Panc1 (cell line): Measurements from ENCODE around the gene CD320. TPM values are rescaled to one million over a fixed set of nuclear protein-coding genes. Genes with fewer than 3 reads are reported as not detected.
"Not testable (repeated sequence)": the region's sequence is repeated elsewhere in the genome, so short reads cannot be mapped to it uniquely, and the experiment has no call there.

Experiments used
- ATAC-seq: fragments of 200-7000 bp; cut with Tn5 transposase; 2 replicates; pipeline ENCODE4 v1.9.1; 2020; ENCODE audit warnings: mild to moderate bottlenecking, moderate library complexity
- BruUV-seq: library from RNA; stranded (reverse); fragments of 400-500 nt; replicated peaks from 2 replicates; lab custom pipeline; 2021; lab: Mats Ljungman, UMichigan
- CTCF ChIA-PET: fragments of 300-600 bp; sonication (Branson Sonifier 250); formaldehyde crosslinking; loops from one replicate; lab custom pipeline; 2022; ENCODE audit warnings: antibody characterized with exemption; lab: Charles Lee
- POLR2A ChIA-PET: fragments of 300-600 bp; sonication (Branson Sonifier 250); formaldehyde crosslinking; loops from one replicate; lab custom pipeline; 2022; ENCODE audit warnings: antibody characterized with exemption; lab: Charles Lee
- DNase-seq: peaks from one replicate; pipeline ENCODE4 v3.0.0-alpha.2; 2010; ENCODE audit warnings: low read depth, low spot score
- H3K27ac ChIP-seq: 2 replicates; pipeline ENCODE4 v1.5.1; 2011; ENCODE audit warnings: mild to moderate bottlenecking, low read length, inconsistent platforms
- H3K27me3 ChIP-seq: fragments of 200-500 bp; sonication (Bioruptor generic); 2 replicates; pipeline ENCODE4 v1.6.0; 2014; ENCODE audit warnings: low read length, inconsistent platforms; ENCODE audit not compliant: control insufficient read depth, insufficient read depth
- H3K36me3 ChIP-seq: fragments of 200-500 bp; sonication (Bioruptor generic); 2 replicates; pipeline ENCODE4 v1.5.1; 2014; ENCODE audit warnings: inconsistent platforms, mild to moderate bottlenecking, low read length, moderate library complexity; ENCODE audit not compliant: control insufficient read depth, insufficient read depth
- H3K4me1 ChIP-seq: 2 replicates; pipeline ENCODE4 v1.5.1; 2011; ENCODE audit warnings: inconsistent platforms, mild to moderate bottlenecking, low read length, moderate library complexity; ENCODE audit not compliant: control insufficient read depth, insufficient read depth
- H3K4me3 ChIP-seq, 2 experiments: 2 replicates each; pipeline ENCODE4 v1.5.1; 2011 to 2012; ENCODE audit warnings: low read depth in 2 of 2, low read length in 2 of 2, mild to moderate bottlenecking in 2 of 2, inconsistent platforms in 1 of 2, moderate library complexity in 1 of 2
- H3K9me3 ChIP-seq: fragments of 200-500 bp; sonication (Bioruptor generic); 2 replicates; pipeline ENCODE4 v1.5.1; 2014; ENCODE audit warnings: low read depth, mild to moderate bottlenecking, inconsistent platforms, low read length, moderate library complexity; ENCODE audit not compliant: control insufficient read depth, insufficient read depth
- POLR2AphosphoS5 ChIP-seq: IDR thresholded peaks from 2 replicates; pipeline ENCODE4 v1.6.1; 2012; ENCODE audit warnings: mild to moderate bottlenecking, low read depth, low read length, moderate library complexity
- SIN3A ChIP-seq: IDR thresholded peaks from 2 replicates; pipeline ENCODE4 v1.6.1; 2012; ENCODE audit warnings: low read depth, mild to moderate bottlenecking, low read length, moderate library complexity, borderline replicate concordance; ENCODE audit not compliant: insufficient read depth
- TCF7L2 ChIP-seq: IDR thresholded peaks from 2 replicates; pipeline ENCODE4 v1.6.1; 2011; ENCODE audit warnings: mild to moderate bottlenecking, low read depth, low read length, inconsistent platforms
- in situ Hi-C: cut with HindIII; loops from 2 replicates; pipeline ENCODE4 v1.10.0; 2016; ENCODE audit warnings: low sequenced_read_pairs, low pct_unique_long_range_greater_than_20kb
- intact Hi-C: fragments of 100-400 bp; cut with micrococcal nuclease; formaldehyde crosslinking; loops from one replicate; pipeline ENCODE4 v1.10.0; 2022; ENCODE audit not compliant: unreplicated experiment
- total RNA-seq: library from RNA; stranded (reverse); gene quantifications from one replicate; pipeline ENCODE4 v1.2.1, GENCODE V29; 2021; ENCODE audit not compliant: unreplicated experiment
- TF ChIP-seq, protein P1 (sequence below): fragments of 450-650 bp; IDR thresholded peaks from 2 replicates; pipeline ENCODE4 v1.5.1; 2017; ENCODE audit warnings: mild to moderate bottlenecking
- TF ChIP-seq, protein P2 (sequence below), 2 experiments: IDR thresholded peaks; 2 replicates each; pipeline ENCODE4 v1.6.1; 2011 to 2012; ENCODE audit warnings: low read depth in 2 of 2, control low read depth in 1 of 2, low read length in 1 of 2, mild to moderate bottlenecking in 1 of 2, moderate library complexity in 1 of 2; ENCODE audit not compliant: insufficient read depth in 1 of 2

Gene CD320
- total RNA-seq, 1 experiment from 2014 or later, result 120 TPM

DNA sequence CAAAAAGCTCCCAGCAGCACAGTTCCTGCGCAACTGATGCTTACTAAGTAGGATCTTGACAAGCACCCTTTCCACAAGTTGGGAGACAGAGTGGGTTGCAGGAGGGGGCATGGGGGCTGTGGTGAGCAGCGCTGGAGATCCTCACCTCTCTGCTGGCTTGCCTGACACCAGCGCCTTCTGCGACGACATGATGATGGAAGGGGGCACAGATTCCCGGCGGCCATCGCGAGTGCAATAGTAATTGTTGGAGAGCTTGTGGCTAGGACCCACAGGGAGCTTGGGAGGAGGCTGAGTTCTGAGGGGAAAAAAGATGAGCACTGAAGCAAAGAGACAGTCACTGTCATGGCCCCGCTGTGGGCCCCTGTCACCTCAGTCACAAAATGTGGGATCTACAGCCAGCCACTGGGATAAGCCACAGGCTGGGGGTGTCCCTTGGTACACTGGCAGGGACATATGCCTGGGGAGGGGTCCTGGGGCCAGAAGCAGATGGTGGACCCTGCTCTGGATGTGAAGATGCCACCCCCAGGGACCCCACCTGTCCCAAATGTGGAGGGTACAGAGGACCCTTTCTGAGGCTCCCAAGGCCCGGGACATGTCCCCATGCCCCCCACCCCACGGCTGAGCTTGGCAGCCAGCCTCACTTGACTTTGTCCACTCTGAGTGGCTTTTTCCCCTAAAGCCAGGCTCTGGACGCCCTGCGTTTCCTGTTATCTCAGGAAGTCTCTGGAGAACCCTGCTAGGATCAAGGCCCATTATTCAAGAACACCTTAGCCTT, 8.4 kb upstream of the CD320 start:
- POLR2A ChIA-PET, result no interaction called here
- TF ChIP-seq TCF7L2 (no peak), POLR2AphosphoS5 (no peak), SIN3A (no peak)
- TF ChIP-seq, protein P1, sequence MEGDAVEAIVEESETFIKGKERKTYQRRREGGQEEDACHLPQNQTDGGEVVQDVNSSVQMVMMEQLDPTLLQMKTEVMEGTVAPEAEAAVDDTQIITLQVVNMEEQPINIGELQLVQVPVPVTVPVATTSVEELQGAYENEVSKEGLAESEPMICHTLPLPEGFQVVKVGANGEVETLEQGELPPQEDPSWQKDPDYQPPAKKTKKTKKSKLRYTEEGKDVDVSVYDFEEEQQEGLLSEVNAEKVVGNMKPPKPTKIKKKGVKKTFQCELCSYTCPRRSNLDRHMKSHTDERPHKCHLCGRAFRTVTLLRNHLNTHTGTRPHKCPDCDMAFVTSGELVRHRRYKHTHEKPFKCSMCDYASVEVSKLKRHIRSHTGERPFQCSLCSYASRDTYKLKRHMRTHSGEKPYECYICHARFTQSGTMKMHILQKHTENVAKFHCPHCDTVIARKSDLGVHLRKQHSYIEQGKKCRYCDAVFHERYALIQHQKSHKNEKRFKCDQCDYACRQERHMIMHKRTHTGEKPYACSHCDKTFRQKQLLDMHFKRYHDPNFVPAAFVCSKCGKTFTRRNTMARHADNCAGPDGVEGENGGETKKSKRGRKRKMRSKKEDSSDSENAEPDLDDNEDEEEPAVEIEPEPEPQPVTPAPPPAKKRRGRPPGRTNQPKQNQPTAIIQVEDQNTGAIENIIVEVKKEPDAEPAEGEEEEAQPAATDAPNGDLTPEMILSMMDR, result no peak
- TF ChIP-seq, protein P2, sequence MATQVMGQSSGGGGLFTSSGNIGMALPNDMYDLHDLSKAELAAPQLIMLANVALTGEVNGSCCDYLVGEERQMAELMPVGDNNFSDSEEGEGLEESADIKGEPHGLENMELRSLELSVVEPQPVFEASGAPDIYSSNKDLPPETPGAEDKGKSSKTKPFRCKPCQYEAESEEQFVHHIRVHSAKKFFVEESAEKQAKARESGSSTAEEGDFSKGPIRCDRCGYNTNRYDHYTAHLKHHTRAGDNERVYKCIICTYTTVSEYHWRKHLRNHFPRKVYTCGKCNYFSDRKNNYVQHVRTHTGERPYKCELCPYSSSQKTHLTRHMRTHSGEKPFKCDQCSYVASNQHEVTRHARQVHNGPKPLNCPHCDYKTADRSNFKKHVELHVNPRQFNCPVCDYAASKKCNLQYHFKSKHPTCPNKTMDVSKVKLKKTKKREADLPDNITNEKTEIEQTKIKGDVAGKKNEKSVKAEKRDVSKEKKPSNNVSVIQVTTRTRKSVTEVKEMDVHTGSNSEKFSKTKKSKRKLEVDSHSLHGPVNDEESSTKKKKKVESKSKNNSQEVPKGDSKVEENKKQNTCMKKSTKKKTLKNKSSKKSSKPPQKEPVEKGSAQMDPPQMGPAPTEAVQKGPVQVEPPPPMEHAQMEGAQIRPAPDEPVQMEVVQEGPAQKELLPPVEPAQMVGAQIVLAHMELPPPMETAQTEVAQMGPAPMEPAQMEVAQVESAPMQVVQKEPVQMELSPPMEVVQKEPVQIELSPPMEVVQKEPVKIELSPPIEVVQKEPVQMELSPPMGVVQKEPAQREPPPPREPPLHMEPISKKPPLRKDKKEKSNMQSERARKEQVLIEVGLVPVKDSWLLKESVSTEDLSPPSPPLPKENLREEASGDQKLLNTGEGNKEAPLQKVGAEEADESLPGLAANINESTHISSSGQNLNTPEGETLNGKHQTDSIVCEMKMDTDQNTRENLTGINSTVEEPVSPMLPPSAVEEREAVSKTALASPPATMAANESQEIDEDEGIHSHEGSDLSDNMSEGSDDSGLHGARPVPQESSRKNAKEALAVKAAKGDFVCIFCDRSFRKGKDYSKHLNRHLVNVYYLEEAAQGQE (IDR thresholded peaks at IDR 0.05; ENCODE audit: insufficient read depth in 1 of 2, low read depth in 2 of 2, low read length in 1 of 2), result no peak
- CTCF ChIA-PET, result no interaction called here
- peaks cover 6% of the 10 kb centered on the region; the same call in 1 of the 2 replicates for H3K36me3 ChIP-seq
- DNase-seq, result no peak
- no peak overlapping the region for H3K27ac ChIP-seq
- no peaks in the 10 kb centered on the region for H3K9me3 ChIP-seq
- ATAC-seq, result no peak
- in situ Hi-C loops (no loop called here), intact Hi-C loops (no loop called here)
- peaks cover 3% of the 10 kb centered on the region; the same call in 1 of the 2 replicates for H3K4me1 ChIP-seq
- no TSS peak for BruUV-seq
- H3K27me3 ChIP-seq, result no peaks in the 10 kb centered on the region
- H3K4me3 ChIP-seq, result no peak overlapping the region

DNA sequence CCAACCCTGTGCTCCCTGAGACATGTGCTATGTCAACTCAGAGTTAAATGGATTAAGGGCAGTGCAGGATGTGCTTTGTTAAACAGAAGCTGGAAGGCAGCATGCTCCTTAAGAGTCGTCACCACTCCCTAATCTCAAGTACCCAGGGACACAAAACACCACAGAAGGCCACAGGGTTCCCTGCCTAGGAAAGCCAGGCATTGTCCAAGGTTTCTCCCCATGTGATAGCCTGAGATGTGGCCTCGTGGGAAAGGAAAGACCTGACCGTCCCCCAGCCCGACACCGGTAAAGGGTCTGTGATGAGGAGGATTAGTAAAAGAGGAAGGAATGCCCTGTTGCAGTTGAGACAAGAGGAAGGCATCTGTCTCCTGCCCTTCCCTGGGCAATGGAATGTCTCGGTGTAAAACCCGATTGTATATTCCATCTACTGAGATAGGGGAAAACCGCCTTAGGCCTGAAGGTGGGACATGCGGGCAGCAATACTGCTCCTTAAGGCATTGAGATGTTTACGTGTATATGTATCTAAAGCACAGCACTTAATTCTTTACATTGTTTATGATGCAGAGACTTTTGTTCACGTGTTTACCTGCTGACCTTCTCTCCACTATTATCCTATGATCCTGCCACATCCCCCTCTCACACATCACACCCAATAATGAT, 7.0 kb upstream of the CD320 start:
- H3K9me3 ChIP-seq, DNase-seq, ATAC-seq, H3K27ac ChIP-seq, H3K4me1 ChIP-seq, CTCF ChIA-PET, BruUV-seq, intact Hi-C loops, POLR2A ChIA-PET, H3K27me3 ChIP-seq, H3K36me3 ChIP-seq, in situ Hi-C loops, H3K4me3 ChIP-seq: not testable (repeated sequence)
